H1 (cell line): ENCODE results near the gene TP53BP2. TPM values are rescaled to one million over a fixed set of nuclear protein-coding genes. Genes with fewer than 3 reads are reported as not detected.

Experiments used
- CTCF ChIA-PET: fragments of 300-600 bp; sonication (Branson Sonifier 250); formaldehyde crosslinking; loops from one replicate; lab custom pipeline; 2021; ENCODE audit not compliant: partially characterized antibody; lab: Charles Lee
- POLR2A ChIA-PET: fragments of 300-600 bp; sonication (Branson Sonifier 250); formaldehyde crosslinking; loops from one replicate; lab custom pipeline; 2021; ENCODE audit warnings: inconsistent platforms; ENCODE audit not compliant: partially characterized antibody; lab: Charles Lee
- DNase-seq, 2 experiments: peaks; one replicate each; pipeline versions ENCODE4 v3.0.0 to v3.0.0-alpha.2; 2010 to 2022; ENCODE audit warnings: low spot score in 2 of 2, low read depth in 1 of 2, mixed read lengths in 1 of 2
- FAIRE-seq: peaks from 2 replicates; lab custom pipeline; 2011; peaks lifted over from hg19 to GRCh38; lab: Jason Lieb, UNC
- H2AFZ ChIP-seq: 2 replicates; pipeline ENCODE4 v1.8.1; 2012; ENCODE audit warnings: low read length, inconsistent platforms
- H2AK5ac ChIP-seq: 2 replicates; pipeline ENCODE4 v1.6.1; 2013; ENCODE audit warnings: low read depth, low read length
- H2BK120ac ChIP-seq: replicated peaks from 2 replicates; pipeline ENCODE3; 2013; ENCODE audit warnings: low read depth, low read length, inconsistent platforms
- H2BK12ac ChIP-seq: 2 replicates; pipeline ENCODE4 v1.6.1; 2013; ENCODE audit warnings: low read depth, low read length
- H2BK15ac ChIP-seq: 2 replicates; pipeline ENCODE4 v1.6.1; 2013; ENCODE audit warnings: low read length
- H2BK20ac ChIP-seq: 2 replicates; pipeline ENCODE4 v1.6.1; 2013; ENCODE audit warnings: low read length
- H2BK5ac ChIP-seq: 2 replicates; pipeline ENCODE4 v1.6.1; 2013; ENCODE audit warnings: low read depth, low read length
- H3K14ac ChIP-seq: 2 replicates; pipeline ENCODE4 v1.6.1; 2013; ENCODE audit warnings: inconsistent platforms; ENCODE audit not compliant: insufficient read length
- H3K18ac ChIP-seq: 2 replicates; pipeline ENCODE4 v1.6.1; 2013; ENCODE audit warnings: low read length; ENCODE audit errors: extremely low read depth
- H3K23ac ChIP-seq: 2 replicates; pipeline ENCODE4 v1.6.1; 2013; ENCODE audit warnings: inconsistent platforms; ENCODE audit not compliant: insufficient read length
- H3K23me2 ChIP-seq: 2 replicates; pipeline ENCODE4 v1.6.1; 2013; ENCODE audit warnings: low read depth, low read length
- H3K27ac ChIP-seq: 2 replicates; pipeline ENCODE4 v1.6.1; 2011; ENCODE audit warnings: low read depth, low read length, inconsistent platforms
- H3K27me3 ChIP-seq, 4 experiments: replicated peaks in 1 of 4; 1 replicate in 1 of 4; 2 replicates in 3 of 4; pipeline versions ENCODE4 v1.6.1 to v1.8.1; 2011 to 2013; ENCODE audit warnings: low read length in 3 of 4, mild to moderate bottlenecking in 3 of 4, inconsistent platforms in 2 of 4, mixed read lengths in 2 of 4, moderate library complexity in 1 of 4; ENCODE audit not compliant: control insufficient read depth in 3 of 4, insufficient read depth in 3 of 4; ENCODE audit errors: extremely low read depth in 1 of 4
- H3K36me3 ChIP-seq, 4 experiments: 2 replicates each; pipeline versions ENCODE4 v1.6.1 to v1.8.1; 2011 to 2013; ENCODE audit warnings: mild to moderate bottlenecking in 4 of 4, low read length in 3 of 4, moderate library complexity in 2 of 4, control low read depth in 1 of 4, inconsistent platforms in 1 of 4; ENCODE audit not compliant: insufficient read depth in 4 of 4, control insufficient read depth in 2 of 4
- H3K4ac ChIP-seq: replicated peaks from 2 replicates; pipeline ENCODE3; 2013; ENCODE audit warnings: low read length, low read depth, mixed read lengths, inconsistent platforms; ENCODE audit not compliant: insufficient read length
- H3K4me1 ChIP-seq, 4 experiments: replicated peaks in 1 of 4; 1 replicate in 1 of 4; 2 replicates in 3 of 4; pipeline versions ENCODE4 v1.6.1 to v1.8.1; 2011 to 2013; ENCODE audit warnings: low read length in 3 of 4, inconsistent platforms in 2 of 4, mixed read lengths in 1 of 4; ENCODE audit not compliant: insufficient read depth in 4 of 4, control insufficient read depth in 3 of 4
- H3K4me2 ChIP-seq, 2 experiments: 2 replicates each; pipeline versions ENCODE4 v1.6.1 to v1.8.1; 2011 to 2013; ENCODE audit warnings: low read depth in 2 of 2, low read length in 2 of 2, control low read depth in 1 of 2, inconsistent platforms in 1 of 2, mild to moderate bottlenecking in 1 of 2; ENCODE audit not compliant: insufficient read depth in 1 of 2
- H3K4me3 ChIP-seq, 4 experiments: fragments of 200-600, 300-600 bp in 1 of 4; sonication (generic), shearing (Covaris generic), sonication (Bioruptor Twin) in 1 of 4; 2 replicates each; pipeline versions ENCODE4 v1.5.1 to v1.8.1; 2011 to 2016; ENCODE audit warnings: low read length in 4 of 4, low read depth in 3 of 4, control low read depth in 2 of 4, inconsistent platforms in 2 of 4, mild to moderate bottlenecking in 2 of 4, mixed read lengths in 1 of 4, moderate library complexity in 1 of 4; ENCODE audit not compliant: insufficient read depth in 2 of 4; ENCODE audit errors: extremely low read depth in 1 of 4
- H3K56ac ChIP-seq: replicated peaks from 2 replicates; pipeline ENCODE3; 2013; ENCODE audit warnings: low read depth, mild to moderate bottlenecking, mixed read lengths, low read length, inconsistent platforms; ENCODE audit not compliant: insufficient read length
- H3K79me1 ChIP-seq: 2 replicates; pipeline ENCODE4 v1.6.1; 2013; ENCODE audit warnings: low read depth, low read length, control low read depth
- H3K79me2 ChIP-seq, 2 experiments: 2 replicates each; pipeline versions ENCODE4 v1.6.1 to v1.8.1; 2012 to 2013; ENCODE audit warnings: low read length in 2 of 2, mild to moderate bottlenecking in 2 of 2, inconsistent platforms in 1 of 2; ENCODE audit not compliant: insufficient read depth in 2 of 2, control insufficient read depth in 1 of 2
- H3K9ac ChIP-seq, 4 experiments: replicated peaks in 1 of 4; 1 replicate in 1 of 4; 2 replicates in 3 of 4; pipeline versions ENCODE4 v1.6.1 to v1.8.1; 2011 to 2013; ENCODE audit warnings: low read depth in 3 of 4, low read length in 3 of 4, control low read depth in 2 of 4, mild to moderate bottlenecking in 2 of 4, moderate library complexity in 2 of 4, inconsistent platforms in 1 of 4; ENCODE audit errors: extremely low read depth in 1 of 4
- H3K9me3 ChIP-seq, 2 experiments: 2 replicates each; pipeline versions ENCODE4 v1.6.1 to v1.8.1; 2012 to 2013; ENCODE audit warnings: mild to moderate bottlenecking in 2 of 2, moderate library complexity in 2 of 2, control low read depth in 1 of 2, inconsistent platforms in 1 of 2, low read depth in 1 of 2, low read length in 1 of 2, mixed read lengths in 1 of 2; ENCODE audit not compliant: insufficient read depth in 2 of 2
- H4K20me1 ChIP-seq, 2 experiments: replicated peaks in 1 of 2; 2 replicates each; pipeline versions ENCODE3 to v1.8.1; 2011 to 2013; ENCODE audit warnings: inconsistent platforms in 2 of 2, low read length in 2 of 2, mild to moderate bottlenecking in 1 of 2; ENCODE audit not compliant: insufficient read depth in 2 of 2, control insufficient read depth in 1 of 2
- H4K5ac ChIP-seq: 2 replicates; pipeline ENCODE4 v1.6.1; 2013; ENCODE audit warnings: low read length, low read depth, mixed read lengths, inconsistent platforms; ENCODE audit not compliant: insufficient read length
- H4K8ac ChIP-seq: 2 replicates; pipeline ENCODE4 v1.8.0; 2013; ENCODE audit warnings: mild to moderate bottlenecking, moderate library complexity, low read length, inconsistent platforms; ENCODE audit not compliant: insufficient read depth; ENCODE audit errors: extremely low read depth
- H4K91ac ChIP-seq: replicated peaks from 2 replicates; pipeline ENCODE3; 2013; ENCODE audit warnings: low read length, mixed read lengths, inconsistent platforms; ENCODE audit not compliant: insufficient read length
- BCL11A ChIP-seq, 2 experiments: IDR thresholded peaks; one replicate each; pipeline ENCODE4 v1.6.1; 2011; ENCODE audit warnings: low read depth in 2 of 2, low read length in 2 of 2, mild to moderate bottlenecking in 2 of 2
- CREB1 ChIP-seq: IDR thresholded peaks from 2 replicates; pipeline ENCODE4 v1.6.1; 2012; ENCODE audit warnings: inconsistent platforms
- CTCF ChIP-seq, 3 experiments: IDR thresholded peaks; 1 replicate in 2 of 3; 2 replicates in 1 of 3; pipeline versions ENCODE4 v1.5.1 to v1.6.1; 2011; ENCODE audit warnings: low read length in 3 of 3, mild to moderate bottlenecking in 3 of 3, inconsistent platforms in 2 of 3, low read depth in 1 of 3, moderate library complexity in 1 of 3; ENCODE audit not compliant: insufficient read depth in 1 of 3; ENCODE audit errors: control extremely low read depth in 1 of 3
- FOSL1 ChIP-seq: IDR thresholded peaks from 2 replicates; pipeline ENCODE4 v1.6.1; 2011; ENCODE audit warnings: mild to moderate bottlenecking, low read depth, low read length, moderate library complexity; ENCODE audit not compliant: insufficient read depth
- GTF2F1 ChIP-seq: IDR thresholded peaks from 2 replicates; pipeline ENCODE4 v1.6.1; 2012; ENCODE audit warnings: low read depth, low read length, improper control_type of control experiment, borderline replicate concordance
- HDAC2 ChIP-seq, 2 experiments: fragments of 300-600 bp in 1 of 2; sonication (generic) in 1 of 2; IDR thresholded peaks; 2 replicates each; pipeline ENCODE4 v1.6.1; 2011 to 2012; ENCODE audit warnings: low read depth in 2 of 2, low read length in 2 of 2, mild to moderate bottlenecking in 2 of 2, moderate library complexity in 2 of 2, borderline replicate concordance in 1 of 2, inconsistent platforms in 1 of 2
- MAFK ChIP-seq: IDR thresholded peaks from 2 replicates; pipeline ENCODE4 v1.6.1; 2012; ENCODE audit warnings: low read depth, mild to moderate bottlenecking, improper control_type of control experiment, low read length
- NRF1 ChIP-seq: IDR thresholded peaks from 2 replicates; pipeline ENCODE4 v1.6.1; 2011; ENCODE audit warnings: mild to moderate bottlenecking, low read depth, low read length, improper control_type of control experiment
- TCF12 ChIP-seq: IDR thresholded peaks from 2 replicates; pipeline ENCODE4 v1.6.1; 2011; ENCODE audit warnings: low read depth, mild to moderate bottlenecking, low read length
- WGBS, 2 experiments: shearing (Covaris generic) in 1 of 2; methylation state at CpG; one replicate each; pipeline versions ENCODE4 v1.1.6 to v1.1.7; 2013 to 2015; ENCODE audit warnings: low lambda C conversion rate in 2 of 2, mixed read lengths in 2 of 2, inconsistent platforms in 1 of 2, low coverage in 1 of 2, missing lambda C conversion rate in 1 of 2; ENCODE audit not compliant: insufficient replicate concordance in 2 of 2, insufficient coverage in 1 of 2, insufficient read length in 1 of 2; ENCODE audit errors: extremely low coverage in 1 of 2, missing lambda C conversion rate in 1 of 2; 5-methylcytosine and 5-hydroxymethylcytosine counted together
- polyA plus RNA-seq, 7 experiments: library from polyadenylated mRNA; depleted of rRNA in 3 of 7; stranded (reverse) in 5 of 7; unstranded in 2 of 7; fragments of >200 nt in 5 of 7; fragments of 200-250 nt in 2 of 7; gene quantifications; 1 replicate in 5 of 7; 2 replicates in 1 of 7; 4 replicates in 1 of 7; pipeline versions ENCODE4 v1.2.1 to v1.2.3, GENCODE V29; 2011 to 2013; ENCODE audit warnings: missing spikeins in 2 of 7, mixed read lengths in 2 of 7
- total RNA-seq: library from RNA; stranded (reverse); fragmentation: NEBNext Ultra II Directional; extraction: Animal tissue kit (Norgen Biotek cat#: 25700); gene quantifications from 2 replicates; pipeline ENCODE4 v1.2.1, GENCODE V29; 2021

Gene TP53BP2
- total and polyA plus RNA-seq, 2 of the 8 experiments (the other 6 are each of a cell fraction or from before 2014, with no cell fraction given): 18.0 to 38.7 TPM

GRCh38 chr1:223887747-223888418, 42.1 kb upstream of the TP53BP2 start:
- ChIA-PET POLR2A (no interaction called here), CTCF (interaction anchor here (0.8 to 1.3 kb wide), 4 partner anchors 41 to 259 kb away, joined by 3 to 6 read pairs (median 4); partner anchors contain the start of gene CAPN2)
- Histone ChIP-seq H3K9me3 (no peaks in the 10 kb centered on the region), H4K8ac (no peak overlapping the region; the same call in 1 of the 2 replicates), H2BK120ac (no peak overlapping the region), H4K91ac (no peak overlapping the region), H4K5ac (no peak overlapping the region), H2AK5ac (no peak overlapping the region), H3K9ac (no peak overlapping the region), H2BK12ac (no peak overlapping the region), H2BK20ac (no peak overlapping the region), H3K4me1 (peaks cover 0 to 8% (median 2%) of the 10 kb centered on the region in 4 experiments; a peak in 4 of 7 replicates), H2BK15ac (no peak overlapping the region), H3K14ac (no peak overlapping the region), H3K4me3 (no peak overlapping the region), H3K4ac (no peak overlapping the region), H2AFZ (peak overlapping the region; percentile 59; the same call in 1 of the 2 replicates), H3K79me2 (no peaks in the 10 kb centered on the region), H2BK5ac (no peak overlapping the region), H3K18ac (no peak overlapping the region), H3K79me1 (no peaks in the 10 kb centered on the region), H3K27me3 (no peaks in the 10 kb centered on the region), H3K23me2 (no peaks in the 10 kb centered on the region), H3K56ac (no peak overlapping the region), H3K4me2 (no peak overlapping the region), H3K36me3 (no peaks in the 10 kb centered on the region), H3K23ac (no peak overlapping the region), H3K27ac (no peak overlapping the region), H4K20me1 (no peaks in the 10 kb centered on the region)
- DNase-seq: no peak
- WGBS, 2 experiments: 89% methylated on average over 12 of the region's 12 CpGs; no CpG with 5 or more reads in 1 of the 2 experiments
- FAIRE-seq: no peak
- TF ChIP-seq FOSL1 (no peak), CTCF (IDR thresholded peaks at IDR 0.05; ENCODE audit: control extremely low read depth in 1 of 3, insufficient read depth in 1 of 3, low read depth in 1 of 3, low read length in 3 of 3) (no peak), NRF1 (no peak), BCL11A (IDR thresholded peaks at IDR 0.05; ENCODE audit: low read depth in 2 of 2, low read length in 2 of 2) (no peak), TCF12 (no peak), MAFK (no peak), HDAC2 (IDR thresholded peaks at IDR 0.05; ENCODE audit: borderline replicate concordance in 1 of 2, low read depth in 2 of 2, low read length in 2 of 2) (no peak), GTF2F1 (no peak), CREB1 (no peak)
